HepG2 (cell line): ENCODE measurements around the gene ARID1A. TPM values are rescaled to one million over a fixed set of nuclear protein-coding genes. Genes with fewer than 3 reads are reported as not detected.

Experiments used
- ATAC-seq: fragments of 200-7000 bp; cut with Tn5 transposase; 3 replicates; pipeline ENCODE4 v1.9.1; 2020; ENCODE audit warnings: mild to moderate bottlenecking, moderate library complexity
- BruUV-seq: library from RNA; stranded (reverse); fragments of 400-500 nt; replicated peaks from 2 replicates; lab custom pipeline; 2021; lab: Mats Ljungman, UMichigan
- CTCF ChIA-PET: fragments of 300-600 bp; formaldehyde crosslinking; extraction: SDS; loops from one replicate; lab custom pipeline; 2021; ENCODE audit warnings: low total read pairs, inconsistent platforms, low intra/inter-chr PET ratio; lab: Yijun Ruan, JAX
- POLR2A ChIA-PET: fragments of 350-600 bp; sonication (Branson Sonifier 250); formaldehyde crosslinking; loops from one replicate; lab custom pipeline; 2020; ENCODE audit warnings: antibody characterized with exemption, inconsistent platforms; lab: Yijun Ruan, JAX
- DNase-seq: peaks from one replicate; pipeline ENCODE4 v3.0.0-alpha.2; 2015; ENCODE audit warnings: low spot score
- FAIRE-seq: peaks from 3 replicates; lab custom pipeline; 2011; peaks lifted over from hg19 to GRCh38; lab: Jason Lieb, UNC
- H2AFZ ChIP-seq: one replicate; pipeline ENCODE4 v1.6.1; 2011; ENCODE audit warnings: low read length, inconsistent platforms
- H3K27ac ChIP-seq: fragments of 300-600 bp; 3 replicates; pipeline ENCODE4 v1.8.0; 2011; ENCODE audit warnings: mixed run types, mild to moderate bottlenecking, mixed read lengths, low read length, inconsistent platforms; ENCODE audit not compliant: insufficient read depth; ENCODE audit errors: extremely low read length
- H3K27me3 ChIP-seq, 2 experiments: fragments of 200-600 bp in 1 of 2; 2 replicates in 1 of 2; 3 replicates in 1 of 2; pipeline versions ENCODE4 v1.6.0 to v1.8.0; 2011; ENCODE audit warnings: low read length in 2 of 2, mild to moderate bottlenecking in 2 of 2, moderate library complexity in 2 of 2, inconsistent platforms in 1 of 2; ENCODE audit not compliant: insufficient read depth in 2 of 2, control insufficient read depth in 1 of 2
- H3K36me3 ChIP-seq, 2 experiments: fragments of 200-600 bp in 1 of 2; replicated peaks in 1 of 2; 2 replicates in 1 of 2; 3 replicates in 1 of 2; pipeline versions ENCODE4 v1.5.1 to v1.8.0; 2011; ENCODE audit warnings: low read length in 2 of 2, inconsistent platforms in 1 of 2; ENCODE audit not compliant: insufficient read depth in 2 of 2, control insufficient read depth in 1 of 2
- H3K4me1 ChIP-seq: 2 replicates; pipeline ENCODE4 v1.5.1; 2012; ENCODE audit warnings: low read length, inconsistent platforms; ENCODE audit not compliant: insufficient read depth
- H3K4me2 ChIP-seq: 2 replicates; pipeline ENCODE4 v1.6.0; 2011; ENCODE audit warnings: low read depth, low read length, inconsistent platforms
- H3K4me3 ChIP-seq, 3 experiments: fragments of 200-600 bp in 1 of 3; sonication (generic), shearing (Covaris generic) in 1 of 3; replicated peaks in 1 of 3; 2 replicates each; pipeline ENCODE4 v1.5.1; 2011 to 2016; ENCODE audit warnings: low read length in 3 of 3, inconsistent platforms in 2 of 3, low read depth in 2 of 3, mild to moderate bottlenecking in 2 of 3, control low read depth in 1 of 3, mixed read lengths in 1 of 3; ENCODE audit not compliant: insufficient read depth in 1 of 3
- H3K79me2 ChIP-seq: one replicate; pipeline ENCODE4 v1.6.1; 2011; ENCODE audit warnings: low read length, inconsistent platforms; ENCODE audit not compliant: insufficient read depth
- H3K9ac ChIP-seq: 2 replicates; pipeline ENCODE4 v1.6.0; 2011; ENCODE audit warnings: mild to moderate bottlenecking, low read depth, low read length, inconsistent platforms; ENCODE audit not compliant: insufficient read depth
- H3K9me3 ChIP-seq: 2 replicates; pipeline ENCODE4 v1.5.1; 2012; ENCODE audit warnings: mild to moderate bottlenecking, low read length
- H4K20me1 ChIP-seq: 2 replicates; pipeline ENCODE4 v1.6.0; 2011; ENCODE audit warnings: inconsistent platforms, mild to moderate bottlenecking, low read length, moderate library complexity; ENCODE audit not compliant: insufficient read depth
- AGO2 ChIP-seq: fragments of 200-400 bp; formaldehyde crosslinking; optimal IDR thresholded peaks from 2 replicates; pipeline ENCODE3; 2017; ENCODE audit warnings: mild to moderate bottlenecking, low read depth, low read length, moderate library complexity
- CBX1 ChIP-seq: IDR thresholded peaks from one replicate; pipeline ENCODE4 v1.6.1; 2016; ENCODE audit warnings: antibody characterized with exemption, low read depth
- CC2D1A ChIP-seq: sonication (generic); formaldehyde crosslinking; IDR thresholded peaks from 2 replicates; pipeline ENCODE4 v1.8.1; 2023; ENCODE audit warnings: mild to moderate bottlenecking, missing genetic modification reagents
- ETV6 ChIP-seq: sonication (generic); formaldehyde crosslinking; conservative IDR thresholded peaks from 2 replicates; pipeline ENCODE4 v1.4.0; 2020; ENCODE audit warnings: missing genetic modification reagents
- KLF9 ChIP-seq: IDR thresholded peaks from 2 replicates; pipeline ENCODE4 v1.6.1; 2016; ENCODE audit warnings: low read depth
- MED8 ChIP-seq: sonication (generic); formaldehyde crosslinking; IDR thresholded peaks from 2 replicates; pipeline ENCODE4 v1.8.1; 2023; ENCODE audit warnings: mild to moderate bottlenecking, missing genetic modification reagents; ENCODE audit not compliant: insufficient replicate concordance
- SMARCC2 ChIP-seq: fragments of 450-650 bp; IDR thresholded peaks from 2 replicates; pipeline ENCODE4 v1.6.1; 2017; ENCODE audit warnings: antibody characterized with exemption, mild to moderate bottlenecking
- TEAD2 ChIP-seq: sonication (generic); formaldehyde crosslinking; IDR thresholded peaks from 2 replicates; pipeline ENCODE4 v1.9.0; 2021; ENCODE audit warnings: missing genetic modification reagents
- ZNF383 ChIP-seq: sonication (generic); formaldehyde crosslinking; IDR thresholded peaks from 2 replicates; pipeline ENCODE4 v1.4.0; 2020; ENCODE audit warnings: missing genetic modification reagents, mild to moderate bottlenecking, borderline replicate concordance
- ZNF558 ChIP-seq: sonication (generic); formaldehyde crosslinking; IDR thresholded peaks from 2 replicates; pipeline ENCODE4 v1.9.0; 2022; ENCODE audit warnings: mild to moderate bottlenecking, missing genetic modification reagents, borderline replicate concordance
- ZNF780A ChIP-seq: sonication (generic); formaldehyde crosslinking; IDR thresholded peaks from 2 replicates; pipeline ENCODE4 v1.8.0; 2022; ENCODE audit warnings: mild to moderate bottlenecking, missing genetic modification reagents, moderate library complexity
- ZSCAN29 ChIP-seq: sonication (generic); formaldehyde crosslinking; conservative IDR thresholded peaks from 2 replicates; pipeline ENCODE4 v1.4.0; 2020; ENCODE audit warnings: mild to moderate bottlenecking, missing genetic modification reagents
- WGBS: methylation state at CpG from one replicate; pipeline ENCODE4 v1.1.6; 2017; ENCODE audit warnings: low lambda C conversion rate; 5-methylcytosine and 5-hydroxymethylcytosine counted together
- in situ Hi-C: cut with HindIII; loops from 2 replicates; pipeline ENCODE4 v1.10.0; 2017; ENCODE audit warnings: low pct_unique_long_range_greater_than_20kb; ENCODE audit not compliant: extremely low pct_ligation_motif_present
- intact Hi-C: fragments of 100-400 bp; cut with micrococcal nuclease; formaldehyde crosslinking; loops from one replicate; pipeline ENCODE4 v1.10.0; 2022; ENCODE audit not compliant: unreplicated experiment
- polyA plus RNA-seq, 8 experiments: library from polyadenylated mRNA; depleted of rRNA in 3 of 8; stranded (reverse) in 7 of 8; unstranded in 1 of 8; fragments of >200 nt; fragmentation: Illumina TruSeq in 4 of 8; extraction: Trizol in 4 of 8; gene quantifications; 2 replicates each; pipeline versions ENCODE4 v1.2.1 to v1.2.3, GENCODE V29; 2011 to 2016; ENCODE audit warnings: low read depth in 4 of 8, missing spikeins in 1 of 8, mixed read lengths in 1 of 8; ENCODE audit not compliant: insufficient read depth in 1 of 8
- total RNA-seq, 5 experiments: library from RNA; depleted of rRNA; stranded (reverse); fragments of >200 nt; fragmentation: Illumina TruSeq; extraction: Trizol; gene quantifications; 2 replicates each; pipeline ENCODE4 v1.2.3, GENCODE V29; 2016; ENCODE audit warnings: low read depth in 1 of 5
- TF ChIP-seq, protein P1 (sequence below): sonication (generic); formaldehyde crosslinking; IDR thresholded peaks from 2 replicates; pipeline ENCODE4 v1.5.1; 2020; ENCODE audit warnings: mild to moderate bottlenecking, missing genetic modification reagents, borderline replicate concordance

Gene ARID1A
- total and polyA plus RNA-seq, 2 of the 13 experiments (the other 11 are each of a cell fraction or from before 2014, with no cell fraction given) = 11.9 to 15.9 TPM

- Histone ChIP-seq H3K4me2 (no peak overlapping the region), H2AFZ (no peak overlapping the region), H3K27ac (no peak overlapping the region), H3K4me3 (no peak overlapping the region), H3K9ac (no peak overlapping the region), H4K20me1 (no peaks in the 10 kb centered on the region), H3K27me3 (no peaks in the 10 kb centered on the region), H3K9me3 (no peaks in the 10 kb centered on the region), H3K79me2 (no peaks in the 10 kb centered on the region), H3K4me1 (peaks cover 18% of the 10 kb centered on the region)
- DNase-seq (no peak), FAIRE-seq (no peak), ATAC-seq (no peak)
- ChIA-PET CTCF (no interaction called here), POLR2A (interaction anchor here (0.7 to 2.0 kb wide), 4 partner anchors 11 to 15 kb away, joined by 3 to 20 read pairs (median 6); partner anchors contain the start of gene PIGV)
- in situ Hi-C loops (no loop called here), intact Hi-C loops (no loop called here)
- WGBS = 100% methylated on average over 4 of the region's 4 CpGs
- TF ChIP-seq, protein P1, sequence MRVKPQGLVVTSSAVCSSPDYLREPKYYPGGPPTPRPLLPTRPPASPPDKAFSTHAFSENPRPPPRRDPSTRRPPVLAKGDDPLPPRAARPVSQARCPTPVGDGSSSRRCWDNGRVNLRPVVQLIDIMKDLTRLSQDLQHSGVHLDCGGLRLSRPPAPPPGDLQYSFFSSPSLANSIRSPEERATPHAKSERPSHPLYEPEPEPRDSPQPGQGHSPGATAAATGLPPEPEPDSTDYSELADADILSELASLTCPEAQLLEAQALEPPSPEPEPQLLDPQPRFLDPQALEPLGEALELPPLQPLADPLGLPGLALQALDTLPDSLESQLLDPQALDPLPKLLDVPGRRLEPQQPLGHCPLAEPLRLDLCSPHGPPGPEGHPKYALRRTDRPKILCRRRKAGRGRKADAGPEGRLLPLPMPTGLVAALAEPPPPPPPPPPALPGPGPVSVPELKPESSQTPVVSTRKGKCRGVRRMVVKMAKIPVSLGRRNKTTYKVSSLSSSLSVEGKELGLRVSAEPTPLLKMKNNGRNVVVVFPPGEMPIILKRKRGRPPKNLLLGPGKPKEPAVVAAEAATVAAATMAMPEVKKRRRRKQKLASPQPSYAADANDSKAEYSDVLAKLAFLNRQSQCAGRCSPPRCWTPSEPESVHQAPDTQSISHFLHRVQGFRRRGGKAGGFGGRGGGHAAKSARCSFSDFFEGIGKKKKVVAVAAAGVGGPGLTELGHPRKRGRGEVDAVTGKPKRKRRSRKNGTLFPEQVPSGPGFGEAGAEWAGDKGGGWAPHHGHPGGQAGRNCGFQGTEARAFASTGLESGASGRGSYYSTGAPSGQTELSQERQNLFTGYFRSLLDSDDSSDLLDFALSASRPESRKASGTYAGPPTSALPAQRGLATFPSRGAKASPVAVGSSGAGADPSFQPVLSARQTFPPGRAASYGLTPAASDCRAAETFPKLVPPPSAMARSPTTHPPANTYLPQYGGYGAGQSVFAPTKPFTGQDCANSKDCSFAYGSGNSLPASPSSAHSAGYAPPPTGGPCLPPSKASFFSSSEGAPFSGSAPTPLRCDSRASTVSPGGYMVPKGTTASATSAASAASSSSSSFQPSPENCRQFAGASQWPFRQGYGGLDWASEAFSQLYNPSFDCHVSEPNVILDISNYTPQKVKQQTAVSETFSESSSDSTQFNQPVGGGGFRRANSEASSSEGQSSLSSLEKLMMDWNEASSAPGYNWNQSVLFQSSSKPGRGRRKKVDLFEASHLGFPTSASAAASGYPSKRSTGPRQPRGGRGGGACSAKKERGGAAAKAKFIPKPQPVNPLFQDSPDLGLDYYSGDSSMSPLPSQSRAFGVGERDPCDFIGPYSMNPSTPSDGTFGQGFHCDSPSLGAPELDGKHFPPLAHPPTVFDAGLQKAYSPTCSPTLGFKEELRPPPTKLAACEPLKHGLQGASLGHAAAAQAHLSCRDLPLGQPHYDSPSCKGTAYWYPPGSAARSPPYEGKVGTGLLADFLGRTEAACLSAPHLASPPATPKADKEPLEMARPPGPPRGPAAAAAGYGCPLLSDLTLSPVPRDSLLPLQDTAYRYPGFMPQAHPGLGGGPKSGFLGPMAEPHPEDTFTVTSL = no peak
- TF ChIP-seq ZNF558 (CRISPR knock-in tag) (no peak), ETV6 (CRISPR knock-in tag) (no peak), MED8 (CRISPR knock-in tag) (no peak), CC2D1A (CRISPR knock-in tag) (no peak), TEAD2 (CRISPR knock-in tag) (no peak), CBX1 (no peak), ZNF383 (CRISPR knock-in tag) (no peak), ZSCAN29 (CRISPR knock-in tag) (no peak), ZNF780A (CRISPR knock-in tag) (no peak), AGO2 (no peak), KLF9 (CRISPR knock-in tag) (no peak), SMARCC2 (no peak)
- TF ChIP-seq, all 625 proteins: peak for 0
- peaks cover 48 to 93% of the 10 kb centered on the region in 2 experiments for H3K36me3 ChIP-seq
- BruUV-seq = no TSS peak
Observed at GRCh38 chr1:26772687-26773086, 76.9 kb downstream of the ARID1A start.
